Right hindlimb (tissue), 1 donor: Measurements from ENCODE around the gene GET3.
"Not testable (repeated sequence)": the region's sequence is repeated elsewhere in the genome, so short reads cannot be mapped to it uniquely, and the experiment has no call there.

ENCODE experiments used
- DNase-seq: peaks from one replicate; pipeline ENCODE4 v3.0.0-alpha.2; 2018

GET3 gene

DNA sequence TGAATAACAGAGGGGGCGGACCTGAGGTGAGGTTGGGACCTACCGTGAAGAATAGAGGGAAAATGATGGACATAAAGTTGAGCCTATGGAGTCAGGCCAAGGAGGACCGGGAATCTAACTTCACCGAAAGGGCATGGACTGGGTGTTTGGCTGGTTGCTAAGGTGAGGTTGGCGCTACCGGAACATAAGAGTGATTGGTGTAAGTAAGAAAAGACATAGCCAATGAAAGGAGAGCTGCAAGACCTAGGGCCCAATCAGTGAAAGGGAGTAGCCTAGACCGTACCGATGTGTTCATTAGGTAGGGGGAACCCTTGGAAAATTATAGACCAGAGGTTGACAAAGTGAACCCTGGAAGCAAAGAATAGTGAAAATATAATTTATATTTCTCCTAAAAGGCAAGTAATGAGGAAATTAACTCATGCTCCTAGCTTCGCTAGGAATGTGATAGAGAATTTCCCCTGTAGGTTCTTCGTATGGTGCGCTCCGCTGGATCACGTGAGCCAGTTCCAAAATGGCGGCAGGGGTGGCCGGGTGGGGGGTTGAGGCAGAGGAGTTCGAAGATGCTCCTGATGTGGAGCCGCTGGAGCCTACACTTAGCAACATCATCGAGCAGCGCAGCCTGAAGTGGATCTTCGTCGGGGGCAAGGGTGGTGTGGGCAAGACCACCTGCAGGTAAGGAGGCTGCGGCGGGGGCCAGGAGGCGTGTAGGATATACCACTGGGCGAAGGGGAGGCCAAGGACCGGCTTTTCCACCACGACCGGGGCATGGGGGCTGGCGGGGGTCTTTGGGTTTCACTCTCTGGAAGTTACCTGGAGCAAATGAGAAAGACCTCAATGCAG, at the start of gene GET3:
TSS of gene GET3 (plus strand) at position 503 of the 840 bp plus-strand sequence. CDS start at position 512, 9 bp downstream.
- peak; percentile 95 for DNase-seq

DNA sequence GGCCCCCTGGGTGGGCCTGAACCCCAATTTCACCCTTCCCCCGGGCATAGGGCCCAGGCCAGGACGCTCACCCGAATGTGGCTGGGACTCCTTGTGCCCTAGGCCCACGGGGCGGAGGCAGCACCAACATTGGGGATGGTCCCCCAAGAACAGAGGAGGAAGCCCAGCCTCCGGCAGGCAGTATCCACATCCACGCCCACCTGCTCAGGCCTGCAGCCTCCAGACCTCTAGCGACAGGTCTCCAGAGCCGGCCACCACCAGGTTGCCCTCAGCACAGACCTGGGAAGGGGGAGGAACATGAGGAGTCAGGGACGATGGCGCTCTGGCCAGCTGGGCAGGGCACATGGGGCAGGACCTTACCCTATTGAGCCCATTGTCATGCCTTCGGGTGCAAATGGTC, 48.3 kb upstream of the GET3 start:
- no peak for DNase-seq

DNA sequence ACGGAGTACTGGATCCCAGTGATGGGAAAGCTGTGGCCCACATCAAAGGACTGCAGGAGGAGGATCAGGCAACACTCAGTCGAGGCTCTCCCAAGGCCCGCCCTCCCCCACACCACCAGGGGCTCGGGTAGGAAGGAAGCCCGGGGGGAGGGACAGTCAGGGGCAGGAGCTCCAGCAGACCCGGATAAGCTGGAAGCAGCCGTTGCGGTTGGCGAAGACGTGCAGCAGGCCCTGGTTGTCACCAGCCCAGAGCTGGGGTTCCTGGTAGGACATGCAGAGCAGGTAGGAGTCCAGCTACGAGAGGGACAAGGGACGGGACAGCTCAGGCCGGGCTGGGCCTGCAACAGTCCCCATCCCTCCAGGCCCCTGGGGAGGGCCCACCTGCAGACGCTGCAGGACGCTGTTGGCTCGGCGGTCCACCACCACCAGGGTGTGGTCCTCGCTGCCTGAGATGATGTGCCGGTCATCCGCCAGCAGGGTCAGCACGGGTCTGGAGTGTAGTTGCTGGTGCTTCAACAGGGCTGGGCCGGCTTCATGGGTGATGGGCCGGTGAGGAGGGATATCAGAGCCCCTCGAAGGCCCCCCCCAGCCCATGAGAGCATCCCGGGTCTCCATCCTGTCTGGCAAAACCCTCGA, 47.6 kb upstream of the GET3 start:
- DNase-seq, result no peak

DNA sequence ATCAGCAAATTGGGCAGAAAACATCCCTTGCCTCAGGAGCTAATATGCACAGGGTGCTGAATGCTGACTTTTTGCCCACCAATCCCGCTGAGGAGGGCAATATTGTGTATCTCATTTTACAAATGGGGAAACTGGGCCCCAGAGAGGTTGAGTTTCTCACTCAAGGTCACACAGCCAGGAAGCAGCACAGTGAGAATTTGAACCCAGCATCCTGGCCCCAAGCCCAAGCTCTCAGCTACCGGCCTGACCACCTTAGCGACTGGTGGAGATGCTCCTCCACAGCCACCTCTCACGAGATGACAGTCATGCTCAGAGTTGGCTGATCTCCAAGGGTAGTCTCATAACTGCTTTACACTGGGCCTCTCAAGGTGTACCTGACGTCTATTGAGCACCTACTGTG, 44.3 kb upstream of the GET3 start:
- no peak for DNase-seq

DNA sequence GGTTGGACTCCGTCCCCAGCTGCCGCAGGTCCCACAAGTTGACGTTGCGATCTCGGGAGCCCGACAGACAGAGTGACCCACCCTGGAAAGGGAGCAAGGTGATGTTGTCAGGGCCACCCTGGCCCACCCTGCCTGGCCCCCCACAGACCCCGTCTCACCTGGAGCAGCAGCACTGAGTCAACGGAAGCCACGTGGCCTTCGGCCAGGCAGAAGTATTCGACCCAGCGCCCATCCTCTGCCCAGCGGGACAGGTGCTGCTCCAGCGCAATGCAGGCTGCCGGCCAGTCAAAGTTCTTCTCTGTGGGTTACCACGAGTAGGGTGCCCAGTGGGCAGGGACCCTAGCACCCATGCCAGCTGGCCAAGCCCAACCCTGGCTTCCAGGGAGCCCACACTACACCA, 42.7 kb upstream of the GET3 start:
- DNase-seq, result no peak

DNA sequence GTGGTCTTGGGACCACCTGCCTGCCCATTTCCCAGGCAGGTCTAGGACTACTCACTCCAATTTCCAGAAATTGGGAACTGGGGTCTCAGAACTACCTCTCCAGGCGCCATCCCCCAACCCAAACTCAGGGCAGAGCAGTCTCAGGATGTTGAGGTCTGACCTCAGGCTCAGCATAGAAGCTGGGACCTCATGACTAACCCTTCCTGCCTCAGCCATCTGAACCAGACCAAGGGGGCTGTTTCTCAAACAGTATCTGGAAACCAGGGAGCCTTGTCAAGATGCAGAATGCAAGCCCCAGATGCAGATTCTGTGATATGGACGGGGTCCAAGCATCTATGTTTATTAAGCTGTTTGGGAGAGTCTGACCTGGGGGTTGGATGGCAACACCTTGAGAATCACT, 42.2 kb upstream of the GET3 start:
- DNase-seq, result no peak

DNA sequence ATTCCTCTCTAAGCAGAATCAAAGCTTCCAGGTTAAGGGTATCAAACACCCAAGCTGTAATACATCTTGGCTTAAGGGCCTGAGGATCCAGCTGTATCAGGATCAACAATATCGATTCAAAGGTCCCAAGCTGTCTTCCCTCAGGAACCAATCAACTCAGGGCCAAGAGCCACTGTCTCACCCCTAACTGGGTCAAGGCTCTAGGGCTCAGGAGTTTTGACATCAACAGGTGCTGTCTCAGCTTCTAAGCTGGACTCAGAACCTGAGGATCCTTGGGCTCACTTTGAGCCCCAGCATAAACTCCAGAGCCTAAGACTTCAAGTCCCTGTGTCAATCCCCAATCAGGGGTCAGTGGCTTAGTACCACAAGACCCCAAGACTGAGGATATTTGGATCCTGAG, 41.8 kb upstream of the GET3 start:
- DNase-seq, result no peak

DNA sequence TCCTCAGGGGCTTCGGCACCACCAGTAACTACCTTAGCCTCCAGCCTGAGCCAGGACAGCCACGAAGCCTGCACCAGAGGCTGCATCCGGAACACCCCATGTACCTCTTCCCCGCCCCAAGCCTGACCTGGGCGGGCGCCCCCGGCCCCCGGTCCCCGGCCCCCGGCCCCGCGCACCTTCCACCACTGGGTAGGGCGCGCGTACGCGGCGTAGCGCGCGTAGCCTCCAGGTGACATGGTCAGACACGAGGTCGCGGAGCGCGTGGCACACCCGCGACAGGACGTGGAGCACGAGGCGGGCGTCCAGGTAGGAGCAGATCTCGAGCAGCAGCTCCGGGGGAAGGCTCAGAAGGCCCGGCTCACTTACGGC, 41.3 kb upstream of the GET3 start:
- DNase-seq, result no peak

DNA sequence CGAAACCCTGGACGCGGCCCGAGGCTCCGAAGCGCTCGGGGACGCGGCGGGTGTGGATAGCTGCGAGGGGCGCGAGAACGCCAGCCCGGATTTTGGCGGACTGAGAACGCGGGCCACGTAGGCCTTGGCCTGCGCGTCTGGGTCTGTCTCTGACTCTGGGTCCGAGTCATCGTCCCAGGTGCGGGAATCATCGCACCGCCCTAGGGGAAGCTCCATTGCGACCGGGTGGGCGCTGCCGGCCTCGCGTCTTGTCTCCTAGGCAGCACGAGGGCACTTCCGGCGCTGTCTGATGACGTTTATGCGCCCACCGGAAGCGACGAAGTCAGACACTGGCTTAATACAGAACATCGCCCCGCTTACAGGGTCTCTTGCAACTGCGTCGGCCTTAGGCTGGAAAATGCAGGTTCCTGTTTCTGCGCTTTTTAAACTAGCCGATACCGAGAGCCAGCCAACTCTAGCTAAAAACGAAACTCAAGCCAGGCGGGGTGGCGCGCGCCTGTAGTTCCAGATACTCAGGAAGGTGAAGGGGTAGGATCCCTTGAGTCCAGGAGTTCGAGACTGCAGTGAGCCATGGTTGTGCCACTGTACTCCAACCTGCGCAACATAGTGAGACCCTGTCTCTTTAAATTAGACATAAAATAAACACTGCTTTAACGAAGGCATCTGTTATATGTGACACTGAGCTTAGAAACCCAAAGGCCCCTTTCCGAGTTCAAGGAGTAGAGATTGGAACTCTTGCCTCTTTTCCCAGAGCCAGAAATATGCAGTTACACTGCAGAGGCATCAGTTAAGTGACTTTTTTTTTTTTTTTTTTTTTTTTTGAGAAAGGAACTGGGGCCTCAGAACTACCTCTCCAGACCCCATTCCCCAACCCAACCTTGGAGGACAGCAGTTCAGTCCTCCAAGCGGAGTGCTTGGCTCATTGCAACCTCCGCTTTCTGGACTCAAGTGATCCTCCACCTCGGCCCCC, 40.6 kb upstream of the GET3 start, which contains the start of gene FBXW9:
TSS of gene FBXW9 (minus strand) at position 266 of the 970 bp plus-strand sequence. CDS start at position 216, 50 bp downstream.
- DNase-seq, result peak; percentile 96

DNA sequence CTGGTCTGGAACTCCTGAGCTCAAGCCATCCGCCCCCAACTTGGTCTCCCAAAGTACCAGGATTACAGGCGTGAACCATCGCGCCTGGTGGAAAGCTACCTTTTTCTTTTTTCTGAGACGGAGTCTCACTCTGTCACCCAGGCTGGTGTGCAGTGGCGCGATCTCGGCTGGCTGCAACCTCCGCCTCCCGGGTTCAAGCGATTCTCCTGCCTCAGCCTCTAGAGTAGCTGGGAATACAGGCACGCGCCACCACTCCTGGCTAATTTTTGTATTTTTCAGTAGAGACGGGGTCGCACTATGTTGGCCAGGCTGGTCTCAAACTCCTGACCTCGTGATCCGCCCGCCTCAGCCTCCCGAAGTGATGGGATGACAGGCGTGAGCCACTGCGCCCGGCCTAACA, 39.9 kb upstream of the GET3 start:
- not testable (repeated sequence) for DNase-seq

DNA sequence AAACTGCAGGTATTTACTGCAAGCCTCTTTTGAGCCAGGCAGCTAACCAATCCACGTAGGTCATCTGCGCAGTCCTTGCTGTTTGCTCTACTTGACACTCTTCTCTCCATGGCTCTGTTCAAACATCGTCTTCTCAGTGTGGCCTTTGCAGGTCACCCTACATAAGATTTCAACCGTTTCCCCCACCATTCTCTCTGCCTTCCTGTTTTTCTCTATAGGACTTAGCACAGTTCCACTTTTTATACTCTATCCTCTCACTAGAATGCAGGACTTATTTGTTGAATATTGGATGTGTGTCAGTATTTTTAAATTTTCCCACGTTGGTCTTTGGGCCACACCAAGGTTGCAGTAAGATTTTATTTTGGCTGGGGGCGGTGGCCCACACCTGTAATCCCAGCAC, 39.2 kb upstream of the GET3 start:
- DNase-seq, result no peak

DNA sequence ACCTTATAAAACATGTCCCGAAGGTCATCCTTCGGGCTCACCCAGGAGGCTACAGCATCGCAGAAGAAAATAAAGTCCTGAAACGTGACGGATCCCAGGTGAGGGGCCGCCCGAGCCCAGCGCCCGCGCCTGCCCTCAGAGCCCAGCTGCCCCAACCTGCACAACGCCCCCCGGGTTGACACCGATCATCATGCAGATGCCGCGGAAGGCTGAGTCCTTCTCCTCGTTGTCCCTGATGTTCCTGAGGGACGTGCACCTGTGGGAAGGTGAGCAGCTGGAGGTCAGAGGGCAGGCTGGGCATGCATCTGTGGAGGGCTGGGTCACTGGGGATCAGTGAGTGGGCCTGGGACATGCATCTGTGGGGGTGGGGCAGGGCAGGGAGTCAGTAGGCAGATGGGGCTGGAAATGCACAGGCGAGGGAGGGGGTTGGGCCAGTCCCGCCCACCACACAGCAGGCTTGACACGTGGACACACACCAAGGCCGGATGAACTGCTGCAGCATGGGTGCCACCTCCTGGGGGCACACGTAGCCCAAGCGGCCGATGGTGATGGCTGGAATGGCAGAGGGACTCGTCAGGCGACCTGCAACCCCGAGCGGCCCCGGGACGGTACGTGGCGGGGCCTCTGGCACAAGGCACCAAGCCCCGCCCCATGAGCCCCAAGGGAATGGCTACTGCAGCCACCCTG, 35.6 kb upstream of the GET3 start:
- no peak for DNase-seq

DNA sequence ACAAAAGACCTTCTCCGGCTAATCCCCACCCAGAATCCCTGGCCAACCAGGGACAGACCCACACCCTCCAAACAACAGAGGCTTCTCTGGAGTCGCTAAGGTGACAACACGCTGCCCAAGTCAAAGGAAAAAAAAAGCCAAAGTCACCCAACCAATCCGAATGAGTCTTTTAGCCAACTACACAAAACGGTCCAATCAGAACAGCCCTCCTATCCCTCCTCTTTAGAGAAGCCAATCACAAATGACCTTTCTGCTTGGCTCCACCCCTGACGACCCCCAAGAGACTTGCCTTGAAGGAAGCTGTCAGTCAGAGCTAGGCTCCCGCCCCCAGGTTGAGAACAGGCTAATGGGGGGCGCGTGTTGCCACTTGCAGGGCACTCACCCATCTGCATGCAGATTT, 34.3 kb upstream of the GET3 start:
- DNase-seq, result no peak

DNA sequence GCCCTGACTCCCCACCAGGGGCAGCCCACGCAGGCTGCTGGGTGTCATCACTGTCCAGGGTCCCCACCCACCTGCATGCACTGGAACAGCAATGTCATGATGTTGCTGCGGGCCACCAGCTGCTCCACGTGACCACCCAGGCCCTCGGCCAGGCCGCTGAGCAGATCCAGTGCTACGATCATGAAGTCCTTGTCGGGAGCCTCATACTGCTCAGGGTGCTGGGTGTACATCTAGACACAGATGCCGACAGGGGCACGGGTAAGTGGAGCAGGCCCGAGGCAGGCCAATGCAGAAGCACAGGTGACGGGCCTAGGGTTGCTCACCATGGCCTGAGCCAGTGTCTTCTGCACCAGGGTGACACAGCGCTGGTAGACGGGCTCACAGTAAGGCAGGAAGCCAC, 32.1 kb upstream of the GET3 start:
- DNase-seq, result no peak

DNA sequence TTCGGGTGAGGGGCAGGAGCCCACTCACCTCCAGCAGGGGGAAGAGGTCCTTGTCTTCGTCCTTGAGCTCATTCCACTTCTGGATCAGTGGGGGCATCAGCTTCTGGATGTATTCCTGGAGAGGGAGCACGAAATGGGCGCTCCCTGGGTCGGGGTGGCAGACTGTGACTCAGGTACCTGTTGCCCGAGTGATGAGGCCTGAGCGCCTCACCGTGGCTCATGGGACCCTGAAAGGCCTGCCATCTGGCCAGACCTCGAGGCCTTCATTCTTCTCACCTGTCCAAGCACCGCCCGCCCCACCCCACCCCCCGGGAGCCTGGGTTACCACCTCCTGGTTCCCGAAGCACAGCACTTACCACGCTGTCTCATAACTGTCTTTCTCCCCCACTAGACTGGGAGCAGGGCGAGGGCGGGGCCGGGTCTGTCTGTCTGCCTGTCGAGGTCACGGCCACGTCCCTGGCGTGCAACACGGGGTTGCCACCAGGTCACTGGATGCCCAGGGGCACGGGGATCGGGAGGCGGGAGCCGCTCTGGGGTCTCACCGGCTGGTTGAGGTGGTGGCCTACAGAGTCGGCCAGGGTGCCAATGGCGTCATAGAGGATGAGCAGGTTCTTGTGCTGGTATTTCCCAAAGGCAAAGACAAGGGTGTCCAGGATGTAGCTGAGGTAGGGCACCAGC, 31.5 kb upstream of the GET3 start:
- DNase-seq, result no peak

DNA sequence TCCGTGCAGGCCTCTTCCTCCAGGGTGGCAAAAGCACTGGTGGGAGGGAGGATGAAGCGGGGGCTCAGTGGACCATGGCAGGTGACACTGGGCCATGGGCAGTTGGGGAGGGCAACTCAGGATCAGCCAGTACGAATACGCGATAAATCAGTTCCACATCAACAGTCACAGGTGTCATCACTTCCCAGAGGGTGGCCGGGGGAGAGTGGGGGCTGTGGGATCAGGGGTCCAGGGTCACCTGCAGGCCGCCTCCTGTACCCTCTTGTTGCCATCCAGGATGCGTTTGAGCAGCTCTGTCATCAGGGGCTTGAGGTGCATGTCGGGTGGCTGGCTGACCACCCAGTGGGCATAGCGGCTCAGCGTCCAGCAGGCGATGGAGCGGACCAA, 31.0 kb upstream of the GET3 start:
- no peak for DNase-seq

DNA sequence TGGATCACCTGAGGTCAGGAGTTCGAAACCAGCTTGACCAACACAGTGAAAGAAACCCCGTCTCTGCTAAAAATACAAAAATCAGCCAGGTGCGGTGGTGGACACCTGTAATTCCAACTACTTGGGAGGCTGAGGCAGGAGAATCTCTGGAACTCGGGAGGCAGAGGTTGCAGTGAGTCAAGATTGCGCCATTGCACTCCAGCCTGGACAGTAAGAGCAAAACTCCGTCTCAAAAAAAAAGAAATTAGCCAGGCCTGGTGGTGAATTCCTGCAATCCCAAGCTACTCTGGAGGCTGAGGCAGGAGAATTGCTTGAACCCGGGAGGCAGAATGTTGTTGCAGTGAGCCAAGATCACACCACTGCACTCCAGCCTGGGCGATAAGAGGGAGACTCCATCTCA, 28.7 kb upstream of the GET3 start:
- DNase-seq, result no peak

DNA sequence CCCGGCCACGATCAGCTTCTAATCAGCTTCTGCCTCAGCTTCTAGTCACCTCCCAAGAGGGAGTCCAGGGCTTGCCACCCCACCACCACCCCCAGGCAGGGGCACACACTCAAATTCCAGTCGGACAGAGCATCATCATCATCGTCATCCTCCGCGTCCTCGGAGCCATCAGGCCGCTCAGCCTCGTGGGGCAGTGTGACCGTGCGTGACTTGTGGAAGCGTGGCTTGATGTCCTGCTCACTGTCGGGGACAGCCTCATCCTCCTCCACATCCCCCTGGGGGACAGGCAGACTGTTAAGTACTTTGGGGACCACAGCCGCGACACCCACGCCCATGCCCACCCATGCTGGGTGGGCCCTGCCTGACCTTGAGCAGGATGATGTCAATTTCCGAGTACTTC, 26.1 kb upstream of the GET3 start:
- no peak for DNase-seq

DNA sequence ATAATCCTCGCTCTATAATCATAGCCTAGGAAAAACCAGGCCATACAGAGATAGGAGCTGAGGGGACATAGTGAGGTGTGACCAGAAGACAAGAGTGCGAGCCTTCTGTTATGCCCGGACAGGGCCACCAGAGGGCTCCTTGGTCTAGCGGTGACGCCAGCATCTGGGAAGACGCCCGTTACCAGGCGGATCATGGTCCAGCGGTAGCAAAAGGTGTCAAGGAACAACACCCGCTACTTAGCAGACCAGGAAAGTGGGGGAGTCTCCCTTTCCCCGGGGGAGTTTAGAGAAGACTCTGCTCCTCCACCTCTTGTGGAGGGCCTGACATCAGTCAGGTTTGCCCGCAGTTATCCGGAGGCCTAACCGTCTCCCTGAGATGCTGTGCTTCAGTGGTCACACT, 25.2 kb upstream of the GET3 start:
- DNase-seq, result not testable (repeated sequence)

DNA sequence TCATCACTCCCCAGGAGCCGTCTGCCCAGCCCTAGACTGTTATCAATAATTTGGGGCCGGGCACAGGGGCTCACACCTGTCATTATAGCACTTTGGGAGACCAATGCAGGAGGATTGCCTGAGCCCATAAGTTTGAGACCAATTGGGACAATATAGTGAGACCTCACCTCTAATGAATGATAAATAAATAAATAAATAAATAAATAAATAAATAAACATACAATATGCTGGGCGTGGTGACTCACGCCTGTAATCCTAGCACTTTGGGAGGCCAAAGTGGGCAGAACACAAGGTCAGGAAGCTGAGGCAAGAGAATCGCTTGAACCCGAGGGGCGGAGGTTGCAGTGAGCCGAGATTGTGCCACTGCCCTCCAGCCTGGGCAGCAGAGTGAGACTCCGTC, 24.0 kb upstream of the GET3 start:
- DNase-seq, result not testable (repeated sequence)

DNA sequence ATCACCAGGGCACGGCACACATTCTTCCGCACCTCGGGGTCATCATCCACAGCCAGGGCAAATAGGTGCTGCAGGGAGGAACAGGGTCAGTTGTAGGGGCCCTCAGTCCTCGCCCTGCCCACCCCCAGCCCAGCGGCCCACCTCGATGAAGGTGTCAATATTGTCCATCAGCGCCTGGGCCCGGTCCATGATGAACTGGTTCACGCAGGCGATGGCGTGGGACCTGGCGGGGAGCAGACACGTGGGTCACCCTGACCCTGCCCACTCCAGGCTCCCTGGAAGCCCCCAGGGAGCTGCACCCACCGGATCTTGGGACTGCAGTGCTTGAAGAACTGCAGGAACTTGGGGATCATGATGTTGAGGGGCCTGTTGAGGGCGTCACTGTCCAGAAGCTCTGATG, 22.2 kb upstream of the GET3 start:
- no peak for DNase-seq

DNA sequence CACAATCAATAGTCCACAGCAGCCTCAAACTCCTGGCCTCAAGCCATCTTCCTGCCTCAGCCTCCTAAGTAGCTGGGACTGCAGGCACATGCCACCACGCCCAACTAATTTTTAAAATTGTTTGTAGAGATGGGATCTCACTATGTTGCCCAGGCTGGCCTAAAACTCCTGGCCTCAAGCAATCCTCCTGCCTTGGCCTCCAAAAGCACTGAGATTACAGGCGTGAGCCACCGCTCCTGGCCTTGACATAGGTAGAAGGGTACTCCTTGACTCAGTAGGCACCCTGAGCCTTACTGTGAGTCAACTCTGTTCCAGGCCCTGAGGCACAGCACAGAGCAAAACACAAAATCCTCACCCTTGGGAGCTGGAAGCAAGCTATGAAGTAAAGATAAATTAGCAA, 21.4 kb upstream of the GET3 start:
- no peak for DNase-seq
